Keratinocyte (primary cell): ENCODE data around the gene CAPRIN2. TPM values are rescaled to one million over a fixed set of nuclear protein-coding genes. Genes with fewer than 3 reads are reported as not detected.

Experiments used
- DNase-seq: peaks from one replicate; pipeline ENCODE4 v3.0.0-alpha.2; 2011; ENCODE audit warnings: low read depth, missing footprints, low spot score
- FAIRE-seq: peaks from 2 replicates; lab custom pipeline; 2011; peaks lifted over from hg19 to GRCh38; lab: Jason Lieb, UNC
- H2AFZ ChIP-seq: 2 replicates; pipeline ENCODE4 v1.6.0; 2012; ENCODE audit warnings: low read length, control low read depth, inconsistent platforms; ENCODE audit not compliant: control insufficient read depth
- H3K27ac ChIP-seq: 2 replicates; pipeline ENCODE4 v1.5.1; 2011; ENCODE audit warnings: low read length; ENCODE audit not compliant: control insufficient read depth, insufficient read depth
- H3K27me3 ChIP-seq: 3 replicates; pipeline ENCODE4 v1.6.0; 2011; ENCODE audit warnings: low read length; ENCODE audit not compliant: control insufficient read depth, insufficient read depth; ENCODE audit errors: extremely low read depth
- H3K36me3 ChIP-seq, 2 experiments: 2 replicates in 1 of 2; 3 replicates in 1 of 2; pipeline ENCODE4 v1.5.1; 2011; ENCODE audit warnings: low read length in 2 of 2, mild to moderate bottlenecking in 1 of 2; ENCODE audit not compliant: control insufficient read depth in 2 of 2, insufficient read depth in 2 of 2; ENCODE audit errors: extremely low read depth in 1 of 2
- H3K4me1 ChIP-seq: 3 replicates; pipeline ENCODE4 v1.5.1; 2011; ENCODE audit warnings: low read length; ENCODE audit not compliant: control insufficient read depth, insufficient read depth; ENCODE audit errors: extremely low read depth
- H3K4me2 ChIP-seq: 3 replicates; pipeline ENCODE4 v1.6.0; 2011; ENCODE audit warnings: low read depth, low read length; ENCODE audit not compliant: control insufficient read depth, insufficient read depth; ENCODE audit errors: extremely low read depth
- H3K4me3 ChIP-seq, 3 experiments: fragments of 200-600 bp in 1 of 3; sonication (generic) in 1 of 3; 2 replicates in 2 of 3; 3 replicates in 1 of 3; pipeline ENCODE4 v1.5.1; 2011 to 2016; ENCODE audit warnings: low read length in 3 of 3, mild to moderate bottlenecking in 3 of 3, control low read depth in 2 of 3, inconsistent platforms in 1 of 3, low read depth in 1 of 3, mixed read lengths in 1 of 3, mixed run types in 1 of 3, moderate library complexity in 1 of 3; ENCODE audit not compliant: control insufficient read depth in 2 of 3, insufficient read depth in 2 of 3; ENCODE audit errors: extremely low read depth in 1 of 3
- H3K79me2 ChIP-seq: 2 replicates; pipeline ENCODE4 v1.6.0; 2012; ENCODE audit warnings: low read length; ENCODE audit not compliant: control insufficient read depth, insufficient read depth
- H3K9ac ChIP-seq: 3 replicates; pipeline ENCODE4 v1.6.0; 2011; ENCODE audit warnings: low read length; ENCODE audit not compliant: control insufficient read depth, insufficient read depth; ENCODE audit errors: extremely low read depth
- H3K9me1 ChIP-seq: 3 replicates; pipeline ENCODE4 v1.6.0; 2011; ENCODE audit warnings: low read length; ENCODE audit not compliant: control insufficient read depth, insufficient read depth; ENCODE audit errors: extremely low read depth
- H3K9me3 ChIP-seq: 2 replicates; pipeline ENCODE4 v1.5.1; 2012; ENCODE audit warnings: low read depth, low read length; ENCODE audit not compliant: control insufficient read depth
- H4K20me1 ChIP-seq: 3 replicates; pipeline ENCODE4 v1.6.0; 2011; ENCODE audit warnings: low read length; ENCODE audit not compliant: control insufficient read depth, insufficient read depth; ENCODE audit errors: extremely low read depth
- CTCF ChIP-seq, 3 experiments: IDR thresholded peaks in 1 of 3; conservative IDR thresholded peaks in 1 of 3; optimal IDR thresholded peaks in 1 of 3; 2 replicates in 2 of 3; 3 replicates in 1 of 3; pipeline versions ENCODE3 to v1.5.1; 2011; ENCODE audit warnings: low read length in 3 of 3, mild to moderate bottlenecking in 3 of 3, moderate library complexity in 2 of 3, control low read depth in 1 of 3, inconsistent platforms in 1 of 3; ENCODE audit not compliant: insufficient read depth in 2 of 3; ENCODE audit errors: extremely low read depth in 1 of 3
- EZH2 ChIP-seq: IDR thresholded peaks from one replicate; pipeline ENCODE4 v1.6.1; 2012; ENCODE audit warnings: inconsistent platforms, mild to moderate bottlenecking, low read length, moderate library complexity
- dilution Hi-C: fragments of 300-500 bp; cut with MboI; formaldehyde crosslinking; loops from one replicate; pipeline ENCODE4 v1.7.0; 2020; ENCODE audit warnings: low sequenced_read_pairs; ENCODE audit not compliant: extremely low pct_ligation_motif_present
- polyA plus RNA-seq, 5 experiments: library from polyadenylated mRNA; depleted of rRNA in 3 of 5; stranded (reverse) in 3 of 5; stranded (forward) in 1 of 5; unstranded in 1 of 5; fragments of >200 nt; gene quantifications; 1 replicate in 1 of 5; 2 replicates in 3 of 5; 3 replicates in 1 of 5; pipeline versions ENCODE4 v1.2.1 to v1.2.3, GENCODE V29; 2011 to 2012; ENCODE audit warnings: missing spikeins in 2 of 5, low read depth in 1 of 5, low replicate concordance in 1 of 5

CAPRIN2 gene
- polyA plus RNA-seq, 1 donor (not counting 4 experiments of a cell fraction or from before 2014, with no cell fraction given): 32.4 TPM

- DNase-seq: no peak
- H3K79me2 ChIP-seq: no peaks in the 10 kb centered on the region
- dilution Hi-C loops: no loop called here
- H3K9me1 ChIP-seq: peaks cover 1% of the 10 kb centered on the region
- H3K4me3 ChIP-seq: no peak overlapping the region
- H3K27me3 ChIP-seq: no peaks in the 10 kb centered on the region
- no peak overlapping the region for H3K4me2 ChIP-seq
- no peaks in the 10 kb centered on the region for H4K20me1 ChIP-seq
- no peaks in the 10 kb centered on the region for H3K4me1 ChIP-seq
- H3K9ac ChIP-seq: no peak overlapping the region
- TF ChIP-seq EZH2 (no peak), CTCF (optimal IDR thresholded peaks at IDR 0.05 in 1 of 3, IDR thresholded peaks at IDR 0.05 in 1 of 3, conservative IDR thresholded peaks at IDR 0.05 in 1 of 3; ENCODE audit: extremely low read depth in 1 of 3, insufficient read depth in 2 of 3, low read length in 3 of 3) (no peak)
- no peak overlapping the region for H3K27ac ChIP-seq
- no peak overlapping the region for H2AFZ ChIP-seq
- no peak for FAIRE-seq
- no peaks in the 10 kb centered on the region for H3K9me3 ChIP-seq
- peaks cover 0 to 2% of the 10 kb centered on the region in 2 experiments for H3K36me3 ChIP-seq
These were observed 75.5 kb downstream of the CAPRIN2 start for GRCh38 chr12:30679241-30679640.

- no peaks in the 10 kb centered on the region for H3K4me1 ChIP-seq
- dilution Hi-C loops: no loop called here
- H4K20me1 ChIP-seq: no peaks in the 10 kb centered on the region
- TF ChIP-seq CTCF (optimal IDR thresholded peaks at IDR 0.05 in 1 of 3, IDR thresholded peaks at IDR 0.05 in 1 of 3, conservative IDR thresholded peaks at IDR 0.05 in 1 of 3; ENCODE audit: extremely low read depth in 1 of 3, insufficient read depth in 2 of 3, low read length in 3 of 3) (no peak), EZH2 (no peak)
- no peak overlapping the region for H3K27ac ChIP-seq
- H3K4me2 ChIP-seq: no peak overlapping the region
- FAIRE-seq: no peak
- no peak overlapping the region for H3K4me3 ChIP-seq
- H3K9ac ChIP-seq: no peak overlapping the region
- no peaks in the 10 kb centered on the region for H3K79me2 ChIP-seq
- no peaks in the 10 kb centered on the region for H3K27me3 ChIP-seq
- DNase-seq: no peak
- H3K9me3 ChIP-seq: no peaks in the 10 kb centered on the region
- H3K36me3 ChIP-seq: no peaks in the 10 kb centered on the region
- no peak overlapping the region for H2AFZ ChIP-seq
- H3K9me1 ChIP-seq: no peaks in the 10 kb centered on the region
These were observed 76.5 kb downstream of the CAPRIN2 start for GRCh38 chr12:30678221-30678620.
